HEK293 (cell line): Measurements from ENCODE around the gene SUSD3.

Experiments
- SALL2 ChIP-seq: fragments of 450-650 bp; formaldehyde crosslinking; IDR thresholded peaks from 2 replicates; pipeline ENCODE4 v1.5.0; 2017; ENCODE audit warnings: missing biosample characterization, mild to moderate bottlenecking, missing genetic modification characterization, borderline replicate concordance
- ZEB2 ChIP-seq: fragments of 450-650 bp; formaldehyde crosslinking; IDR thresholded peaks from 2 replicates; pipeline ENCODE4 v1.5.1; 2016; ENCODE audit warnings: missing biosample characterization, missing genetic modification characterization
- ZFP3 ChIP-seq: fragments of 450-650 bp; formaldehyde crosslinking; IDR thresholded peaks from 2 replicates; pipeline ENCODE4 v1.5.1; 2016; ENCODE audit warnings: low read depth, missing biosample characterization, missing genetic modification characterization
- ZNF133 ChIP-seq: fragments of 450-650 bp; formaldehyde crosslinking; IDR thresholded peaks from 2 replicates; pipeline ENCODE4 v1.5.1; 2016; ENCODE audit warnings: missing biosample characterization, missing genetic modification characterization
- ZNF426 ChIP-seq: fragments of 450-650 bp; formaldehyde crosslinking; IDR thresholded peaks from 2 replicates; pipeline ENCODE4 v1.5.1; 2017; ENCODE audit warnings: missing biosample characterization, missing genetic modification characterization, mild to moderate bottlenecking, inconsistent platforms, moderate library complexity
- TF ChIP-seq, protein P1 (sequence below): fragments of 450-650 bp; formaldehyde crosslinking; IDR thresholded peaks from 2 replicates; pipeline ENCODE4 v1.5.1; 2016; ENCODE audit warnings: missing biosample characterization, missing genetic modification characterization
- TF ChIP-seq, protein P2 (sequence below): fragments of 450-650 bp; formaldehyde crosslinking; IDR thresholded peaks from 2 replicates; pipeline ENCODE4 v1.5.1; 2016; ENCODE audit warnings: missing biosample characterization, missing genetic modification characterization
- TF ChIP-seq, protein P3 (sequence below): fragments of 450-650 bp; formaldehyde crosslinking; optimal IDR thresholded peaks from 2 replicates; pipeline ENCODE3; 2016; ENCODE audit warnings: missing biosample characterization, mild to moderate bottlenecking, missing genetic modification characterization
- TF ChIP-seq, protein P4 (sequence below): fragments of 450-650 bp; formaldehyde crosslinking; IDR thresholded peaks from 2 replicates; pipeline ENCODE4 v1.5.1; 2017; ENCODE audit warnings: missing biosample characterization, missing genetic modification characterization
- TF ChIP-seq, protein P5 (sequence below): fragments of 450-650 bp; formaldehyde crosslinking; conservative IDR thresholded peaks from 2 replicates; pipeline ENCODE4 v1.5.1; 2016; ENCODE audit warnings: low read depth, missing biosample characterization, missing genetic modification characterization

DNA sequence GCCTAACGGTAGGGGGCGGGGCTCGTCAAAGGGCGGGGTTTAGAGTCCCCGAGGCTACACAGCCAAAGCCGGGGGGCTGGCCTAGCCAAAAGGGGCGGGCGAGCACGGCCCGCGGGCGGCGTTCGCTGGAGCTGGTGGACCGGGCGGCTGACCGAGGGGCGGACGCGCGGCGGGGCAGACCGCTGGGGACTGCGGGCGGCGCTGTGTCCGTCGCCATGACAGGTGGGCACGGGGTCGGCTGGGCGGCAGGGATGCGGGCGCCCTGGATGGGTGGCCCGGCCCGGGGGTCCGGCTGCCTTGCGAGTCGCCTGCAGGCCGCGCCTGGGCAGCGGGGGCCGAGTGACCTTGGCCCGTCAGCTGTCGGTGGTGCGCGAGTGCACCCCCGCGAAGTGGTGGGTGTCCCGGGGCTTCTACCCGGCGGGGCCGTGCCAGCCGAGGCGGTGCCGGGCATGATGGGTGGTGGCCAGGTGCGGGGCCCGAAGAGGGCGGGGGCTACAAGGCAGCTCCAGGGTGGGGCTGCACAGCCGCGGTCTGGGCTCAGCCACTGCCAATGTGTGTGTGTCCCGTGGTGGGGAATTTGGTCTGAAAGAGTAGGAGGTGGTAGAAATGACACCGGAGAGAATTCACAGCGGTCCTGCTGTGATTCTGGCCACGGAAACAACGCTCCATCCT is 37.8 kb downstream of the SUSD3 start, which contains the start of gene CARD19:
- TF ChIP-seq, protein P1, sequence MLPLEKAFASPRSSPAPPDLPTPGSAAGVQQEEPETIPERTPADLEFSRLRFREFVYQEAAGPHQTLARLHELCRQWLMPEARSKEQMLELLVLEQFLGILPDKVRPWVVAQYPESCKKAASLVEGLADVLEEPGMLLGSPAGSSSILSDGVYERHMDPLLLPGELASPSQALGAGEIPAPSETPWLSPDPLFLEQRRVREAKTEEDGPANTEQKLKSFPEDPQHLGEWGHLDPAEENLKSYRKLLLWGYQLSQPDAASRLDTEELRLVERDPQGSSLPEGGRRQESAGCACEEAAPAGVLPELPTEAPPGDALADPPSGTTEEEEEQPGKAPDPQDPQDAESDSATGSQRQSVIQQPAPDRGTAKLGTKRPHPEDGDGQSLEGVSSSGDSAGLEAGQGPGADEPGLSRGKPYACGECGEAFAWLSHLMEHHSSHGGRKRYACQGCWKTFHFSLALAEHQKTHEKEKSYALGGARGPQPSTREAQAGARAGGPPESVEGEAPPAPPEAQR (tag by site-specific recombination) = no peak
- TF ChIP-seq SALL2 (tag by site-specific recombination) (no peak), ZFP3 (tag by site-specific recombination) (no peak), ZNF426 (tag by site-specific recombination) (no peak), ZNF133 (tag by site-specific recombination) (no peak), ZEB2 (no peak)
- TF ChIP-seq, protein P2, sequence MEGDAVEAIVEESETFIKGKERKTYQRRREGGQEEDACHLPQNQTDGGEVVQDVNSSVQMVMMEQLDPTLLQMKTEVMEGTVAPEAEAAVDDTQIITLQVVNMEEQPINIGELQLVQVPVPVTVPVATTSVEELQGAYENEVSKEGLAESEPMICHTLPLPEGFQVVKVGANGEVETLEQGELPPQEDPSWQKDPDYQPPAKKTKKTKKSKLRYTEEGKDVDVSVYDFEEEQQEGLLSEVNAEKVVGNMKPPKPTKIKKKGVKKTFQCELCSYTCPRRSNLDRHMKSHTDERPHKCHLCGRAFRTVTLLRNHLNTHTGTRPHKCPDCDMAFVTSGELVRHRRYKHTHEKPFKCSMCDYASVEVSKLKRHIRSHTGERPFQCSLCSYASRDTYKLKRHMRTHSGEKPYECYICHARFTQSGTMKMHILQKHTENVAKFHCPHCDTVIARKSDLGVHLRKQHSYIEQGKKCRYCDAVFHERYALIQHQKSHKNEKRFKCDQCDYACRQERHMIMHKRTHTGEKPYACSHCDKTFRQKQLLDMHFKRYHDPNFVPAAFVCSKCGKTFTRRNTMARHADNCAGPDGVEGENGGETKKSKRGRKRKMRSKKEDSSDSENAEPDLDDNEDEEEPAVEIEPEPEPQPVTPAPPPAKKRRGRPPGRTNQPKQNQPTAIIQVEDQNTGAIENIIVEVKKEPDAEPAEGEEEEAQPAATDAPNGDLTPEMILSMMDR = no peak
- TF ChIP-seq, protein P3, sequence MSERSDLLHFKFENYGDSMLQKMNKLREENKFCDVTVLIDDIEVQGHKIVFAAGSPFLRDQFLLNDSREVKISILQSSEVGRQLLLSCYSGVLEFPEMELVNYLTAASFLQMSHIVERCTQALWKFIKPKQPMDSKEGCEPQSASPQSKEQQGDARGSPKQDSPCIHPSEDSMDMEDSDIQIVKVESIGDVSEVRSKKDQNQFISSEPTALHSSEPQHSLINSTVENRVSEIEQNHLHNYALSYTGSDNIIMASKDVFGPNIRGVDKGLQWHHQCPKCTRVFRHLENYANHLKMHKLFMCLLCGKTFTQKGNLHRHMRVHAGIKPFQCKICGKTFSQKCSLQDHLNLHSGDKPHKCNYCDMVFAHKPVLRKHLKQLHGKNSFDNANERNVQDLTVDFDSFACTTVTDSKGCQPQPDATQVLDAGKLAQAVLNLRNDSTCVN = peak; percentile 59
- TF ChIP-seq, protein P4, sequence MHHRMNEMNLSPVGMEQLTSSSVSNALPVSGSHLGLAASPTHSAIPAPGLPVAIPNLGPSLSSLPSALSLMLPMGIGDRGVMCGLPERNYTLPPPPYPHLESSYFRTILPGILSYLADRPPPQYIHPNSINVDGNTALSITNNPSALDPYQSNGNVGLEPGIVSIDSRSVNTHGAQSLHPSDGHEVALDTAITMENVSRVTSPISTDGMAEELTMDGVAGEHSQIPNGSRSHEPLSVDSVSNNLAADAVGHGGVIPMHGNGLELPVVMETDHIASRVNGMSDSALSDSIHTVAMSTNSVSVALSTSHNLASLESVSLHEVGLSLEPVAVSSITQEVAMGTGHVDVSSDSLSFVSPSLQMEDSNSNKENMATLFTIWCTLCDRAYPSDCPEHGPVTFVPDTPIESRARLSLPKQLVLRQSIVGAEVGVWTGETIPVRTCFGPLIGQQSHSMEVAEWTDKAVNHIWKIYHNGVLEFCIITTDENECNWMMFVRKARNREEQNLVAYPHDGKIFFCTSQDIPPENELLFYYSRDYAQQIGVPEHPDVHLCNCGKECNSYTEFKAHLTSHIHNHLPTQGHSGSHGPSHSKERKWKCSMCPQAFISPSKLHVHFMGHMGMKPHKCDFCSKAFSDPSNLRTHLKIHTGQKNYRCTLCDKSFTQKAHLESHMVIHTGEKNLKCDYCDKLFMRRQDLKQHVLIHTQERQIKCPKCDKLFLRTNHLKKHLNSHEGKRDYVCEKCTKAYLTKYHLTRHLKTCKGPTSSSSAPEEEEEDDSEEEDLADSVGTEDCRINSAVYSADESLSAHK (tag by site-specific recombination) = no peak
- TF ChIP-seq, protein P5, sequence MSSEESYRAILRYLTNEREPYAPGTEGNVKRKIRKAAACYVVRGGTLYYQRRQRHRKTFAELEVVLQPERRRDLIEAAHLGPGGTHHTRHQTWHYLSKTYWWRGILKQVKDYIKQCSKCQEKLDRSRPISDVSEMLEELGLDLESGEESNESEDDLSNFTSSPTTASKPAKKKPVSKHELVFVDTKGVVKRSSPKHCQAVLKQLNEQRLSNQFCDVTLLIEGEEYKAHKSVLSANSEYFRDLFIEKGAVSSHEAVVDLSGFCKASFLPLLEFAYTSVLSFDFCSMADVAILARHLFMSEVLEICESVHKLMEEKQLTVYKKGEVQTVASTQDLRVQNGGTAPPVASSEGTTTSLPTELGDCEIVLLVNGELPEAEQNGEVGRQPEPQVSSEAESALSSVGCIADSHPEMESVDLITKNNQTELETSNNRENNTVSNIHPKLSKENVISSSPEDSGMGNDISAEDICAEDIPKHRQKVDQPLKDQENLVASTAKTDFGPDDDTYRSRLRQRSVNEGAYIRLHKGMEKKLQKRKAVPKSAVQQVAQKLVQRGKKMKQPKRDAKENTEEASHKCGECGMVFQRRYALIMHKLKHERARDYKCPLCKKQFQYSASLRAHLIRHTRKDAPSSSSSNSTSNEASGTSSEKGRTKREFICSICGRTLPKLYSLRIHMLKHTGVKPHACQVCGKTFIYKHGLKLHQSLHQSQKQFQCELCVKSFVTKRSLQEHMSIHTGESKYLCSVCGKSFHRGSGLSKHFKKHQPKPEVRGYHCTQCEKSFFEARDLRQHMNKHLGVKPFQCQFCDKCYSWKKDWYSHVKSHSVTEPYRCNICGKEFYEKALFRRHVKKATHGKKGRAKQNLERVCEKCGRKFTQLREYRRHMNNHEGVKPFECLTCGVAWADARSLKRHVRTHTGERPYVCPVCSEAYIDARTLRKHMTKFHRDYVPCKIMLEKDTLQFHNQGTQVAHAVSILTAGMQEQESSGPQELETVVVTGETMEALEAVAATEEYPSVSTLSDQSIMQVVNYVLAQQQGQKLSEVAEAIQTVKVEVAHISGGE = no peak
